Erythroblast (primary cell): ENCODE data around the gene AVP.
A peak's percentile ranks its signal among the peaks of the same experiment; 100 is the strongest.

Experiments
- DNase-seq, 2 experiments: peaks; one replicate each; lab custom pipeline; 2025; lab: John Stamatoyannopoulos, UW
- GATA1 ChIP-seq: IDR thresholded peaks from 2 replicates; pipeline ENCODE4 v1.6.1; 2011; ENCODE audit warnings: low read depth, mild to moderate bottlenecking, control low read depth, low read length, moderate library complexity
- POLR2A ChIP-seq: IDR thresholded peaks from 2 replicates; pipeline ENCODE4 v1.6.1; 2011; ENCODE audit warnings: mild to moderate bottlenecking, low read length

The AVP gene

DNA sequence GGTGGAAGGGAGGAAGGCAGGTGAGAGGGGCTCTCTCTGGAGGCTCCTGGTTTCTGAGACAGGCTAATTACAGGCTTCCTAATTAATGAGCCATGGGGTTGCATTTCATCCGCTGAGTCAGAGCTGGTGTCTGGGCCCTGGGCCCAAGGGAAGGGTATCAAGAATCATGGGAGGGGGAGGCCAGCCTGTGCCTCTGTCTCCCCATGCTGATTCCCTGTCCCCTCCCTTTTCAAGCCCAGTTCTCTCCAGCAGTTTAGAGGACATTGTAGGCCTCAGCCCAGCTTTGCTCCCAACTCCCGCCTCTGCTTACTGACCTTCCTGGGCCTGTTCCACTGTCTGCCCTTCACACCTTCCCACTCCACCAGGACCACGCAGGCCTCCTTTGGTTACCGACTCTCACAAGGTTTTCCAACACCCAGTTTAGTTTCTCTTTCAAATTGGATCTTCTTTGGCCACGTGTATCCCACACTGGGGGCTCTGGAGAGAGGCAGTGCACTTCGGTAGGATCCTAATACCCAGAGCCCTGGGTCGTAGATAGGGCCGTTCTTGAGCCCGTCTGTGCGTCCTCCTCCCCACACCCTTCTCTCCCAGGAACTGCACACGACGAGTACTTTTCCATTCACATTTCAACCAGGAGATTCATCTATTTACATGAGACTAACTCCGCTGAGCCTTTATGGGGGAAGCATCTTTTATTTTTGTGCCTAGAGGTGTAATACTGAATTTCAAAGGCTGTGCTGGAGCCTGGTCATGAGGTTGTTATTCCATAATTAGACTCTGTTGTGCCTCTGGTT is 18.2 kb upstream of the AVP start:
- no peak for TF ChIP-seq POLR2A
- TF ChIP-seq GATA1: no peak
- no peak for DNase-seq

- TF ChIP-seq POLR2A: no peak
- TF ChIP-seq GATA1: no peak
- DNase-seq: no peak
These were observed 17.4 kb upstream of the AVP start for GRCh38 chr20:3101737-3102574.

DNA sequence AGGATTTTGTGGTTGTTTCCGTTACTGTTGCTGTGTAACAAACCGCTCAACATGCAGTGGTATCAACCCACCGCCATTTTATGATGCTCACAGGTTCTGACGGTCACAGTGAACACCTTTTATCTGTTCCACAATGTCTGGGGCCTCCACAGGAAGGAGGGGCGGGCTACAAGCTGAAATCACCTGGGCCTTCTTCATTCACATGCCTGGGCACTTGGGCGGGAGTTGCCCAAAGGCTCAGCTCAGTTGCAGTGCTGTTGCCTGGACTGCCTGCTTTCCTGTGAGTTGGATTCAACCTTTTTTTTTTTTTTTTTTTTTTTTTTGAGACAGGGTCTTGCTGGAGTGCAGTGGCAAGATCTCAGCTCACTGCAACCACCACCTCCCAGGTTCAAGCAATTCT is 16.7 kb upstream of the AVP start:
- TF ChIP-seq GATA1 (no peak), POLR2A (no peak)
- no peak for DNase-seq

- no peak for DNase-seq
- TF ChIP-seq GATA1 (no peak), POLR2A (no peak)
These were observed 16.0 kb upstream of the AVP start for GRCh38 chr20:3100480-3100879.

DNA sequence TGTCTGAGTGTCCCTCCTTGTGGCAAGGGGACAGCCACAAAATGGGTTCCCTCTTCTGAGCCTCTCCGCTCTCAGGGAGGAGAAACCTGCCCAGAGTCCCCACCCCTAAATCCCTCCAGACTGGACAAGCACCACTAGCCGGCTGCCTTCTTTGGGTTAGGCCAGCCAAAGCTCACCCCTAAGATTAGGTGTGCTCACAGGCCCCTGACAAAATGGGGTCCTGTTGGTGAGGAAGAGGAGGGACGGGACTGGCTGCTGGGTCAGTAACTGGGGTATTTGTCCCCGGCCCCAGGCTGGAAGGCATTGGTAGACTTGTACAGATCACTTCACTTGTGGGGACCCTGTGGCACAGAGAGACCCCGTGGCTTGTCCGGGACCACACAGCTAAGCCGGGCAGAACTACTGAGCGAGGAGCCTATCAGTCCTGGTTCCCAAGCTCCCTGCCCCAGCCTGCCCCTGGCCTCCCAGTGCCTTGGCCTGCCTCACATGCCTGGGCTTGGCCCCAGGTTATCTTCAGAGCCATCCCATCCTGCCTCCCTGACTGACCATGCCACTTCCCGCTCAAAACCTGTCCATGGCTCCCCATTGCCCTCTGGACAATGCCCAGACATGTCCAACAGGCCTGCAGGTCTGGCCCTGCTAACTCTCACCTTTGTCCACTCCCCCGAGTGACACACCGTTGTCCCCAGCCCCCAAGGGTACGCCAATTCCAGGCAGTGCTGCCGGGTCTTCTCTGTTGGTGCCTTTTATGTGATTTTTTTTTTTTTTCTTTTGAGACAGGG is 10.5 kb upstream of the AVP start:
- TF ChIP-seq POLR2A (no peak), GATA1 (no peak)
- DNase-seq: no peak

DNA sequence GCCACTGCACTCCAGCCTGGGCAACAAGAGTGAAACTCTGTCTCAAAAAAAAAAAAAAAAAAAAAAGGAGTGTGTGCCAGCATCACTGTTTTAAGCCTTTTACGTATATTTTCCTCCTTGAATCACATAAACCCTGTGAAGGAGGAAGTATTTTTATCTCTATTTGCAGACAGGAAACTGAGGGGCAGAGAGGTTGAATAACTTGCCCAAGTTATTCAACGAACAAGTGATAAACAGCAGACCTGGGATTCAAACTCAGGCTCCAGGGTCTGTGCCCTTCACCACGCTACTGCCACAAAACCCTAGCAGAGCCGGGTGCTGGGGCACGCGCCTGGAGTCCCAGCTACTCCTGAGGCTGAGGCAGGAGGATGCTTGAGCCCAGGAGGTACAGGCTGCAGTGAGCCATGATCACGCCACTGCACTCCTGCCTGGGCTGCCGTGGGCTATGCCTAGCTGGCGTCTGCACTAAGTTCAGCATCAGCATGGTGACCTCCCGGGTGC is 9.4 kb upstream of the AVP start:
- TF ChIP-seq GATA1 (no peak), POLR2A (no peak)
- DNase-seq: no peak

GRCh38 chr20:3092611-3093379 is 8.3 kb upstream of the AVP start:
- peak in 1 of 2 experiments; percentile 21 for DNase-seq
- TF ChIP-seq POLR2A: no peak
- no peak for TF ChIP-seq GATA1

DNA sequence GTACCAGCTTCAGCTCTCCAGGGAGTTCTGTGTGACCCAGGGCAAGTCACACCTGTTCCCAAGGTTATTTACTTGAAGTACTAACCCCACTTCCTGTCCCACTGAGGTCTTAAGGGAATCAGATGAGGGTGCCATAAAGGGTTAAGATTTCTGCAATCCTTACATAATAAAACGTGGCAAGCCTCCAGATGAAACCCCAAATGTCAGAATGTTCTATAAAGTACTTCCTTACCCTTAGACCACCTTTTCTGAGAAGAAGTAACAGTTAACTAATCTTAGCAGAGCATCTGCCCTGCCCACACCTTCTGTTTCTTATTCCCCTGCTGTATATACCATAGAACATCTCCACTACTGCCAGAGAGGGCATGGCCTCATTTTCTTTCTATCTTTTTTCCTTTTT is 6.0 kb upstream of the AVP start:
- DNase-seq: no peak
- TF ChIP-seq GATA1: no peak
- no peak for TF ChIP-seq POLR2A

DNA sequence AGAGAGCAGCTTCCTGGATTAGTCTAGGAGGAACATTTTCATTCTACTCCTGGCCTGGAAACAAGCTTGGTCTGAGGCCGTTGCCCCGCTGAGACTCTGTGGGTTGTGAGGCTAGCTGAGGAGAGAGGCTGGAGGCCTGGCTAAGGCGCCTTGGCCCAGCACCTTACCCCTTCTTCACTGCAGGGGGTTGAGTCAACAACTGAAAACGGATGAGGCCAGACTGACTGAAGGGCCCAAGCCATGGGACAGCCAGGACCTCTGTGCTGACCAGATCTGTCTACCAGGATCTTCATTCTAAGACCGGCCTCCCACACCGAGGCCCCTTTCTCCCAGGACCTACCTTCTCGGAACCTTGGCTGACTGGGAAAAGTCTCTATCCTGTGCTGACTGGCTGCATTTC is 3.5 kb upstream of the AVP start:
- TF ChIP-seq POLR2A: no peak
- no peak for TF ChIP-seq GATA1
- no peak for DNase-seq

GRCh38 chr20:3085571-3086072 is 1.1 kb upstream of the AVP start:
- DNase-seq: no peak
- TF ChIP-seq GATA1 (no peak), POLR2A (no peak)

DNA sequence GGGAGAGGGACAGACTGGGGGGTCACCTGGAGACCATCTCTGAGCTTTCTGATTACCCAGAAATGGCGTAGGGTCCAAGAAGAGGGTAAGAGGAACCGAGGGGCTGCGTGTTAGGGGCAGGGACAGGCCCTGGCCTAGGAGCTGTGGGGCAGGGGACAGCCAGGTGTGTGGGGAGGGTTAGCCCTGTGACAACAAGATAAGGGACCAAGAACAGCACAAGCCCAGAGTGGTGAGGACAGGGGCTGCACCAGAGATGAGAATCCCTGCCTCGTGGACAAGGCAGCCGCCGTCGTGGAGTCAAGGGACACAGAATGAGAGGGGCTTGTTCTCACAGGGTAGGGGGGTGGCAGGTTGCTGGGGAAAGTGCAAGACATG is 449 bp upstream of the AVP start:
- DNase-seq: no peak
- no peak for TF ChIP-seq GATA1
- no peak for TF ChIP-seq POLR2A
